ENCODE measurements around the gene OGDH.
"Not testable (repeated sequence)": the region's sequence is repeated elsewhere in the genome, so short reads cannot be mapped to it uniquely, and the experiment has no call there.

OGDH gene

DNA sequence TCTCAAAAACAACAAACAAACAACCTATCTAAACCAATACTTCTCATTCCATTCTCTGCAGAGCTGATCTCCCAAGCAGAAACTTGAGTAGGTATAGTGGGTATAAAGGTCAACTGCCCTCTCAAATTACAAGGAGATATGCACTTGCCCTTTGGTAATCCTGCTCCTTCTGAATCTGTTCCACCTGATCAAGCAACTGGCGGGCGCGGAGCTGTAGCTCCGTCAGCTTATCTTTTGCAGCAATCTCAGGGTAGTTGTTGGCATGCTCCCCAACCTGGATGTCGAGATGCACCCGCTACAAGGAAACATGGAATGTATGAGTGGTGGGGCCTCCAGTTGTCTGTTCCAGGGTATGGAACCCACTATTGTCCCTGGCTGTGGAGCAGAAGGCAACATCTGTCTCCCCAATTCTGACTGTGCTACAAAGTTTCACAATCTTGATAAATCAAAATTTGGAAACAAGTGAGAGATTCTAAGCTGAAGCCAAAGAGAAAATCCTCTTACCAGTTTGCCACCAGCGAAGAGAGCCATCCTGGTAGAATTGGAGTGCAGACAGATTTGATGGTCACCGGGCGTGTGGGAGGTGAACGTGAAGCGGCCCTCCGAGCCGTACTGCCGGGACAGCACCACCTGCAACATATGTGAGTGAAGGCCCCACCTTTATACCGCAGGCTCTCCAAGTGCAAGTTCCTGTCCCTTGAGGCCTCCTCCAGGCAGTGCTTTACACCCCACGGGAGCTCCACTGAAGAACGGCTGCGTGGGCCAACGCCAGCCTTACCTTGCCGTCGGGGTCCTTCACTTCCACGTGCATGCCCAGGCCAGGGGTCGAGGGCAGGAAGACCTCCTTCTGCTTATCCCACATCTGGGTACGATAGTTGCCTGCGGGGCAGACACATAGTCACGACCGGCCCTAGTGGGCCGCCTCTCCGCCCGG is 25.2 kb upstream of the OGDH start:
- no peak for DNase-seq

GRCh38 chr7:44581879-44582603 is 24.4 kb upstream of the OGDH start, which contains the start of gene TMED4:
TSS of gene TMED4 (minus strand) at chr7:44582231. CDS start at chr7:44582206, 25 bp downstream.
- DNase-seq: peak; percentile 97

GRCh38 chr7:44583146-44583865 is 23.1 kb upstream of the OGDH start:
- DNase-seq: no peak

- peak; percentile 60 for DNase-seq
These were observed 18.4 kb upstream of the OGDH start for GRCh38 chr7:44587843-44588711.

DNA sequence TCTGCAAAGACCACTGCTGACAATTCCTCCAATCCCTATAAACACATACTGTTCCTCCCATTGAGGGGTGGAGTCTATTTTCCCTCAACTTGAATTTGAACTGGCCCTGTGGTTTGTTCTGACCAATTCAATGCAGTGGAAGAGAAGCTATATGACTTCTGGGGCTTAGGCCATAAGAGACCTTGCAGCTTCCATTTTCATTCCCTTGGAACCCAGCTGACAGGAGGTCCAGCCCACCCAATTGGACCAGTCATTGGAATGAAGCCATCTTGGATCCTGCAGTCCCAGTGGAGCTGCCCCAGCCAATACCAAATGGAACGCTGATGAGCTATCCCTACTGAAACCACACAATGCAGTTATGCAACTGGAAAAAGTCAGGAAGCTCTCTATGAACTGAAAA is 15.5 kb upstream of the OGDH start:
- DNase-seq: no peak

DNA sequence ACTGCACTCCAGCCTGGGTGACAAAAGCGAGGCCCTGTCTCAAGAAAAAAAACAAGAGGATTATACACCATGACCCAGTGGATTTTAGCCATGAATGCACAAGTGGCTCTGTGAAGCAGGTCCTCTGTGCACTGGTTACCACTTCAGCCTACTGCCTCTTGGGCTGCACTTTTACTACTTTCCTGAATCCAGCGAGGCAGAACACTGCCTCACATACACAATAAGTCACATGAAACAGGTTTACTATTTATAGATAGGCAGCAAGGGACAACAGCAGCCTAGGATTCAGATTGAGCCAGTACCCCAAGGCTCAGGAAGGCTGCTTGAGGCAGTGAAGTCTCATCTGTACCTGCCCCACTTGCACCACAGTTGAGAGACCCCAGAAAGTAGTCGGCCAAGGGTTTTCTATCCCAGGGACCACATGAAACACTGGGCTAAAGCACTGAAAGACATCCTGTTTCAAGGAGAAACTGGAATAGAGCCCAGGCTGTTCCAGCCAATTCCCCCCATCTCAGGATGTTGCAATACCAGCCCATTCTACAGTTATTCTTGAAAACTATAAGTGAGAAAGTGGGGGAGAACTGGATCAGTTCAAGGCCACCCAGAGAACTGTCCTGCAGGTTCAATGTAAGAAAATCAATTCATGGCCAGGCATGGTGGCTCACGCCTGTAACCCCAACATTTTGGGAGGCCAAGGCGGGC is 10.3 kb upstream of the OGDH start:
- no peak for DNase-seq

GRCh38 chr7:44597181-44597580 is 9.2 kb upstream of the OGDH start:
- not testable (repeated sequence) for DNase-seq

DNA sequence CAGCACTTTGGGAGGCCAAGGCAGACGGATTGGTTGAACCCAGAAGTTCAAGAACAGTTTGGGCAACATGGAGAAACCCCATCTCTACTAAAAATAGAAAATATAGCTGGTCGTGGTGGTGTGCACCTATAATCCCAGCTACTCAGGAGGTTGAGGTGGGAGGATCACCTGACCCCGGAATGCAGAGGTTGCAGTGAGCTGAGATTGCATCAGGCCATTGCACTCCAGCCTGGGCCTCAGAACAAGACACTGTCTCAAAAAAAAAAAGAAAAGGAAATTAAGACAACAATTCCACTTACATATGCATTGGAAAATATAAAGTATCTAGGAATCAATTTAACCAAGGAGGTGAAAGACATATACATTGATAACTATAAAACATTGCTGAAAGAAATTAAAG is 7.2 kb upstream of the OGDH start:
- no peak for DNase-seq

DNA sequence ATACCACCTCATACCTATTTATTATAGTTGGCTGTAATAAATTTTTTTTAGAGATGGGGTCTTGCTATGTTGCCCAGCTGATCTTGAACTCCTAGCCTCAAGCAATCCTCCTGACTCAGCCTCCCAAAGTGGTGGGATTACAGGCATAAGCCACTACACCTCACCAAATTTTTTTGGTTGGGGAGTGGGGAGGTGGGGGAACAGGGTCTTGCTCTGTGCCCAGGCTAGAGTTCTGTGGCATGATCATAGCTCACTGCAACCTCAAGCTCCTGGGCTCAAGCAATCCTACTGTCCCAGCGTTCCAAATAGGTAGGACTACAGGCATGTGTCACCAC is 3.9 kb upstream of the OGDH start:
- no peak for DNase-seq

- no peak for DNase-seq
These were observed 3.2 kb upstream of the OGDH start for GRCh38 chr7:44603193-44603592.

DNA sequence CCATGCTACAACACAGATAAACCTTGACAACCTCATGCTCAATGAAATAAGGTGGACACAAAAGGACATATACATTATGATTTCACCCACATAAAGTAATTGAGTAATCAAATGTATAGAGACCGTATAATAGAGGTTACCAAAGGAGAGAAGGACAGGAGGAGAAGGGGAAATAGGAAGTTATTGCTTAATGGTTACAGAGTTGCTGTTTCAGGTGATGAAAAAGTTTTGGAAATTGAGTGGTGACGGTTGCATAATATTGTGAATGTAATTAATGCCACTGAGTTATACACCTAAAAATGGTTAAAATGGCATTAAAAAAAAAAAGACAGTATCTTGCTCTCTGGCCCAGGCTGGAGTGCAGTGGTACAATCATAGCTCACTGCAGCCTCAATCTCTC is 1.5 kb upstream of the OGDH start:
- no peak for DNase-seq

DNA sequence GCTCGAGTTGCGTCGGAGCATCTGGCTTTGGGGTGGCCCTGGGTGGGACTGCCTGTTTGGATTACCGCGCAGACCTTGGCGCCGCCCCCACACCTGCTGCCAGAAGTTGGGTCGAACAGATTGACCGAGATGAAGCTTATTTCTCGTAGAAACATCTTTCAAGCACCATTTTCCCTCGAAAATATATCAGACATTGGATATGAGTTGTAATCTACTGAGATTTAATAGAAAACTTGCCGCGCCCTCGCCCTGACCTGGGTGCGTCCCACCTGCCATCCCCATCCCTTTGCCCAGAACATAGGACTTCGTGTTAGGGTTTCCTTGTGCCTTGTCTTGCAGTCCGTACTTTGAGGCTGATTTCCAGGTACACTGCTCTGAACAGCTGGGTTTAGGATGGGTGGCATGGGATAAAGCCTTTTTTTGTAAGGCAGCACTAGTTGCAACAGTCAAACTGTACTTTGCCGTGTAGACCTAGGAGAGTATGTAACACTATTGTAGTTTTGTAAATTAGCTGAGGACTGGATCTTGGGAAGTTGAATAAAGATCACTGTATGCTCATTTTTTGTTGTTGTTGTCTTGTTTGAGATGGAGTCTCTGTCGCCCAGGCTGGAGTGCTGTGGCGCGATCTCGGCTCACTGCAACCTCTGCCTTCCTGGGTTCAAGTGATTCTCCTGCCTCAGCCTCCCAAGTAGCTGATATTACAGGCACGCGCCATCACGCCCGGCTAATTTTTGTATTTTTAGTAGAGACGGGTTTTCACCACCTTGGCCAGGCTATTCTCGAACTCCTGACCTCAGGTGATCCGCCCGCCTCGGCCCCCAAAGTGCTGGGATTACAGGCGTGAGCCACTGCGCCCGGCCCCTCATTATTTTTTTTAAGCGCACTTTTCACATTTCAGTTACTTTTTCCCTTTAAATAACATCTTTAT is 978 bp downstream of the OGDH start:
- no peak for DNase-seq

GRCh38 chr7:44608916-44609648 is 2.7 kb downstream of the OGDH start:
- DNase-seq: peak; percentile 90

- DNase-seq: no peak
These were observed 3.4 kb downstream of the OGDH start for GRCh38 chr7:44609829-44610228.

DNA sequence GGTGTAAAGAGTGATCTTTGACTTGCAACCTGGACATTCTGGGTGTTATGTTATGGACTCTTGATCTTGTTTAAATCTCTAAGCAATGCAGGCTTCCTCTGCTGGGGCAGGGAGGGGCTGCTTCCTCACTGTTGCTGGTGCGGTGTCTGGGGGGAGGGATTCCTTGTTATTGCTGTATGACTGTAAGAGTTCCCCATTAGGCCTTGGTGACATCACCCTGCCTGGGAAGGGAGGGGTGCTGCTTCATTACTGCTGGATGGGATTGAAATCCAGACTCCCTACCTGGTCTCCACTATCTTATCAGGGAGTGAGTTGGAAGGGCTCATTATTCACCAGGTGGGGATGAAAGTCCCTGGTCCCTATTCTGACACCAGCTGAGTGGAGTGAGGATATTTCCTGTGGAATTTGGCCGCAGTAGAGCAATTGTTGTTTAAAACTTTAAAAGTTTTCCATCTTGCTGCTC is 8.8 kb downstream of the OGDH start:
- DNase-seq: peak; percentile 55

GRCh38 chr7:44615793-44616192 is 9.4 kb downstream of the OGDH start:
- no peak for DNase-seq

DNA sequence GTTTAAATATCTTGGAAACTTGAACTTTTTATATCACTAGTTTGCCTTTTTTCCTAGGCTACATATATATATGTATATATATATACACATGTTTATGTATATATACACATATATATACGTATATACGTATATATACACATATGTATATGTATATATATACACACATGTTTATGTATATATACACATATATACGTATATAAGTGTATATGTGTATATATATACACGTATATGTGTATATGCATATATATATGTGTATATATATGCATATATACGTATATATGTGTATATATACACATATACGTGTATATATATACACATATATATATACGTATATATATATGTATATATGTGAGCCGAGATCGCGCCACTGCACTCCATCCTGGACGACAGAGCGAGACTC is 10.1 kb downstream of the OGDH start:
- DNase-seq: no peak

- peak; percentile 57 for DNase-seq
These were observed 10.9 kb downstream of the OGDH start for GRCh38 chr7:44617225-44617890.

GRCh38 chr7:44618045-44618444 is 11.6 kb downstream of the OGDH start:
- DNase-seq: no peak
